ENCODE data around the gene SCYGR7.

Gene SCYGR7

GRCh38 chr2:227761740-227762476 is 33.8 kb downstream of the SCYGR7 start:
- peak overlapping the region; percentile 89 for H3K27ac ChIP-seq
- TF ChIP-seq, protein P1, sequence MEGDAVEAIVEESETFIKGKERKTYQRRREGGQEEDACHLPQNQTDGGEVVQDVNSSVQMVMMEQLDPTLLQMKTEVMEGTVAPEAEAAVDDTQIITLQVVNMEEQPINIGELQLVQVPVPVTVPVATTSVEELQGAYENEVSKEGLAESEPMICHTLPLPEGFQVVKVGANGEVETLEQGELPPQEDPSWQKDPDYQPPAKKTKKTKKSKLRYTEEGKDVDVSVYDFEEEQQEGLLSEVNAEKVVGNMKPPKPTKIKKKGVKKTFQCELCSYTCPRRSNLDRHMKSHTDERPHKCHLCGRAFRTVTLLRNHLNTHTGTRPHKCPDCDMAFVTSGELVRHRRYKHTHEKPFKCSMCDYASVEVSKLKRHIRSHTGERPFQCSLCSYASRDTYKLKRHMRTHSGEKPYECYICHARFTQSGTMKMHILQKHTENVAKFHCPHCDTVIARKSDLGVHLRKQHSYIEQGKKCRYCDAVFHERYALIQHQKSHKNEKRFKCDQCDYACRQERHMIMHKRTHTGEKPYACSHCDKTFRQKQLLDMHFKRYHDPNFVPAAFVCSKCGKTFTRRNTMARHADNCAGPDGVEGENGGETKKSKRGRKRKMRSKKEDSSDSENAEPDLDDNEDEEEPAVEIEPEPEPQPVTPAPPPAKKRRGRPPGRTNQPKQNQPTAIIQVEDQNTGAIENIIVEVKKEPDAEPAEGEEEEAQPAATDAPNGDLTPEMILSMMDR (conservative IDR thresholded peaks at IDR 0.05), result no peak

DNA sequence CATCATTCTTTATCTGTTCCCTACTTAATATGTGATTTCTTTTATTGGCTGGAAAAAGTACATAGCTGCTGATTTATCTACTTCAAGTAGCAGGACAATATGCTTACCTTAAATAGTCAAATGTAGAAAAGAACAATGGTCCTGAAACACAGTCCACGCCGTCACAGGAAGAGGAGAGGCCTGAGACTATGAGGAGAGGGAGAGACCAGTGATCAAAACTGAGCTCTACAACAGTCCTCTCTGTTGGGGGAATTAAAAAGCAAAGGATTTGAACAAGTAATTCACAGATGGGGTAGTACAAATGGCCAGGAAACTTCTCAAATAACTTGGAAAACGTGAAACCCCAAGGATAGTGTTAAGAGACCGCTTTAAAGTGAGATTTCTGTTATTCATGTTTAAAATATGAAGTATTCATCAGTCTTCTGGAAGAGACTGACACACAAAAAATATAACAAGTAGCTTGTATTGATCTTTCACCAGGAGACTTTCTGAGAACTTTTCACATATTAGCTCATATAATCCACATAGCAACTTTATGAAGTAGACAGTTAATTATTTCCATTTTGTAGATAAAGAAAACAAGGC is 37.7 kb downstream of the SCYGR7 start:
- TF ChIP-seq, protein P1 (conservative IDR thresholded peaks at IDR 0.05), result no peak
- H3K27ac ChIP-seq, result peak overlapping the region; percentile 27; the same call in 1 of the 2 replicates

DNA sequence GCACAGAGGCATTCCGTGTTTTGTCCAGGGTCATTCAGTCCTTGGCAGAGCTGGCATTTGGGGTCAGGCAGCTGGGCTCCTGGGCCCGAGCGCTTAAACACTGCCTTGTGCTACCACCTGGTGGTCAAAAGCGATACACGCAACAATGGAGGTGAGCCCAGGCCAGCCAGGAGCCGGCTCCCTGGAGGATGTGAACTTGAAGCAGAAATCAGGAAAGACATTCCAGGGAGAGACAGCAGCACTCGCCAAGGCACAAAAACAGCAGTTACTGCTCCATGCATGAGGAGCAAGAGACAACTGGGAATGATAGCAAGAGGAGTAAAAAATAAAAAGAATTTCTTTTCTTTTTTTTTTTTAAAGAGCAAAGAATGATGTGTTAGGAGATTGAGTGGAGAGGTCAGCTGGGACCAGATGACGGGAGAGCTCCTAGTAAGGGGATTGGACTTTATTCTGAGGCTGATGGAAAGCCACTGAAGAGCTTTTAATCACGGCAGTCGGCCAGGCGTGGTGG is 38.3 kb downstream of the SCYGR7 start:
- no peak overlapping the region for H3K27ac ChIP-seq
- TF ChIP-seq, protein P1 (conservative IDR thresholded peaks at IDR 0.05), result peak; percentile 83

DNA sequence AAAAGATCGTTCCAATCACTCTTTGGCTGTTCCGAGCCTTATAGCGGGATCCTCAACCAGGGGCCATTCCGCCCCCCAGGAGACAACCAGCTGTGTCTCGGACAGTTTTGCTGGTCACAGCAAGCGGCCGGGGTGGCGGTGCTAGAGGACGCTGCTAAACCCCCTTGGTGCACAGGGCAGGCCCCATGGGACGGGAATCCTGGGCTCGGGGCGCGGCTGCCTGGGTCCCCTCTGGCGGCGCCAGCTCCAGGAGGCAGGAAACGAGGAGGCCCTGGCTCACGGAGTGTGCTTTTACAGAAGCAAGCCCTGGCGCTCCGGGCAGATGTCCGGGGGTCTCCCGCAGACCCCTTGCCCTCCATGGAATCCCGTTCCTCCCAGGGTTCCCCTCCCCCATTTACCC is 39.7 kb downstream of the SCYGR7 start:
- TF ChIP-seq, protein P1 (conservative IDR thresholded peaks at IDR 0.05), result no peak
- H3K27ac ChIP-seq, result no peak overlapping the region

GRCh38 chr2:227772197-227772661 is 44.1 kb downstream of the SCYGR7 start:
- H3K27ac ChIP-seq, result no peak overlapping the region

GRCh38 chr2:227772932-227773331 is 44.8 kb downstream of the SCYGR7 start:
- H3K27ac ChIP-seq, result no peak overlapping the region
- TF ChIP-seq, protein P1 (conservative IDR thresholded peaks at IDR 0.05), result no peak

More at GRCh38 chr2:227772197-227772661, 44.1 kb downstream of the SCYGR7 start:
- TF ChIP-seq, protein P1 (conservative IDR thresholded peaks at IDR 0.05), result no peak

DNA sequence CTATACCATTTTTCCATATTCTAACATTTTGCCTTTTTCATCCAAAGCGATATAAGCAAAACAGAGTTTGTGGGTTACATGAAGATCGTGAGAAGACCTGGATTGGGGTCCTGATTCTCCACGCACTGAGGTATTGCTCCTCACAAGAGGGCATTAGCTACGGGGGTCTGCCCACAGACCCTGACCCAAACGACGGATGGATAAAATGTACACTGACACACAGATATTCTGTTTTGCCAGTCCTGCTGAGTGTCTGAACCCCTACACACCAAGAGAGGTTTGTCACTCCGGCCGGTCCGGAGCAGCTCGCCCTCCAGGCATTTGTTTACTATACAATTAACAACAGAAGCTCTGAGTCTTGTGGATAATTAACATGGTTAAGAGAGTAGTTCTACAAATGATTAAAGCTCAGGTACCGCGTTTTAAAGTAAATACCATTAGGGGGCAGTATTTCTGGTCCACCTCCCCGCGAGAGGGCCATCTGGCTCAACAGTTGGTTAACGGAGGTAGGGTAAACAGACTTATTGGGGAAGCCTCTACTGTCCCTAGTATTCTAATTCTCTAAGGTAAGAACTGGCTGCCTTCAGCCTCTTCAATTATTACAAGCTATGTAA is 46.0 kb downstream of the SCYGR7 start:
- TF ChIP-seq, protein P1 (conservative IDR thresholded peaks at IDR 0.05), result no peak
- no peak overlapping the region for H3K27ac ChIP-seq
